Mesenchymal stem cell (in vitro differentiated cells and primary cell): ENCODE results near the gene C9orf72.
"Not testable (repeated sequence)": the region's sequence is repeated elsewhere in the genome, so short reads cannot be mapped to it uniquely, and the experiment has no call there.

ENCODE experiments used
- DNase-seq: peaks from one replicate; pipeline ENCODE4 v3.0.0-alpha.2; 2013
- H2AFZ ChIP-seq: one replicate; pipeline ENCODE4 v1.6.1; 2013; ENCODE audit warnings: low read depth, mild to moderate bottlenecking, control low read depth, inconsistent platforms, low read length, moderate library complexity
- H2AK5ac ChIP-seq: 2 replicates; pipeline ENCODE4 v1.6.1; 2013; ENCODE audit warnings: low read length, moderate library complexity, mild to moderate bottlenecking, inconsistent platforms; ENCODE audit not compliant: severe bottlenecking
- H2BK120ac ChIP-seq: one replicate; pipeline ENCODE4 v1.6.1; 2013; ENCODE audit warnings: low read depth, mild to moderate bottlenecking, inconsistent platforms, low read length, moderate library complexity
- H2BK12ac ChIP-seq, 2 experiments: one replicate each; pipeline ENCODE4 v1.6.1; 2013; ENCODE audit warnings: inconsistent platforms in 2 of 2, low read length in 2 of 2, mild to moderate bottlenecking in 2 of 2, moderate library complexity in 2 of 2, control low read depth in 1 of 2
- H2BK15ac ChIP-seq: one replicate; pipeline ENCODE4 v1.6.1; 2013; ENCODE audit warnings: mild to moderate bottlenecking, low read depth, inconsistent platforms; ENCODE audit not compliant: poor library complexity, severe bottlenecking
- H2BK5ac ChIP-seq: 2 replicates; pipeline ENCODE4 v1.6.1; 2013; ENCODE audit warnings: low read depth, mild to moderate bottlenecking, low read length, control low read depth, inconsistent platforms; ENCODE audit not compliant: poor library complexity, severe bottlenecking
- H3K14ac ChIP-seq, 2 experiments: one replicate each; pipeline ENCODE4 v1.6.1; 2013; ENCODE audit warnings: inconsistent platforms in 2 of 2, low read length in 2 of 2, control low read depth in 1 of 2, mild to moderate bottlenecking in 1 of 2, moderate library complexity in 1 of 2
- H3K18ac ChIP-seq, 2 experiments: one replicate each; pipeline ENCODE4 v1.6.1; 2013; ENCODE audit warnings: inconsistent platforms in 2 of 2, low read length in 2 of 2, control low read depth in 1 of 2, low read depth in 1 of 2, mild to moderate bottlenecking in 1 of 2
- H3K23ac ChIP-seq, 2 experiments: one replicate each; pipeline ENCODE4 v1.6.1; 2013; ENCODE audit warnings: inconsistent platforms in 2 of 2, low read length in 2 of 2, mild to moderate bottlenecking in 2 of 2, moderate library complexity in 2 of 2, control low read depth in 1 of 2
- H3K27ac ChIP-seq: 2 replicates; pipeline ENCODE4 v1.5.1; 2013; ENCODE audit warnings: mild to moderate bottlenecking, moderate library complexity, low read length, control low read depth, inconsistent platforms; ENCODE audit not compliant: poor library complexity, severe bottlenecking
- H3K27me3 ChIP-seq, 2 experiments: 2 replicates each; pipeline versions ENCODE4 v1.6.1 to v1.7.0; 2013; ENCODE audit warnings: low read length in 2 of 2, mild to moderate bottlenecking in 2 of 2, moderate library complexity in 2 of 2, control low read depth in 1 of 2, inconsistent platforms in 1 of 2; ENCODE audit not compliant: control insufficient read depth in 1 of 2, insufficient read depth in 1 of 2
- H3K36me3 ChIP-seq, 2 experiments: 2 replicates each; pipeline versions ENCODE4 v1.6.1 to v1.7.0; 2013; ENCODE audit warnings: low read length in 2 of 2, control low read depth in 1 of 2, inconsistent platforms in 1 of 2, low read depth in 1 of 2, mild to moderate bottlenecking in 1 of 2; ENCODE audit not compliant: insufficient read depth in 2 of 2, control insufficient read depth in 1 of 2
- H3K4ac ChIP-seq, 2 experiments: one replicate each; pipeline ENCODE4 v1.6.1; 2013; ENCODE audit warnings: inconsistent platforms in 2 of 2, low read length in 2 of 2, mild to moderate bottlenecking in 2 of 2, moderate library complexity in 2 of 2, control low read depth in 1 of 2, low read depth in 1 of 2
- H3K4me1 ChIP-seq: 2 replicates; pipeline ENCODE4 v1.6.1; 2013; ENCODE audit warnings: low read depth, low read length, control low read depth; ENCODE audit not compliant: control insufficient read depth, insufficient read depth
- H3K4me2 ChIP-seq: 2 replicates; pipeline ENCODE4 v1.6.1; 2013; ENCODE audit warnings: low read length, mild to moderate bottlenecking, inconsistent platforms; ENCODE audit not compliant: poor library complexity, severe bottlenecking
- H3K4me3 ChIP-seq, 2 experiments: 2 replicates each; pipeline versions ENCODE4 v1.5.1 to v1.7.0; 2013; ENCODE audit warnings: low read length in 2 of 2, mild to moderate bottlenecking in 2 of 2, control low read depth in 1 of 2, low read depth in 1 of 2; ENCODE audit not compliant: insufficient read depth in 1 of 2
- H3K79me1 ChIP-seq: replicated peaks from 2 replicates; pipeline ENCODE4 v1.6.1; 2013; ENCODE audit warnings: mild to moderate bottlenecking, control low read depth, low read length, inconsistent platforms; ENCODE audit not compliant: poor library complexity, severe bottlenecking
- H3K9ac ChIP-seq: 2 replicates; pipeline ENCODE4 v1.7.0; 2013; ENCODE audit warnings: mild to moderate bottlenecking, low read length, moderate library complexity
- H3K9me3 ChIP-seq: 2 replicates; pipeline ENCODE4 v1.7.0; 2013; ENCODE audit warnings: mild to moderate bottlenecking, low read length; ENCODE audit not compliant: control insufficient read depth
- H4K8ac ChIP-seq: one replicate; pipeline ENCODE4 v1.6.1; 2013; ENCODE audit warnings: inconsistent platforms, mild to moderate bottlenecking, low read length, moderate library complexity
- H4K91ac ChIP-seq: one replicate; pipeline ENCODE4 v1.6.1; 2013; ENCODE audit warnings: mild to moderate bottlenecking, low read length, inconsistent platforms
- WGBS: methylation state at CpG from one replicate; pipeline ENCODE4 v1.1.7; 2013; ENCODE audit warnings: mixed read lengths; 5-methylcytosine and 5-hydroxymethylcytosine counted together

C9orf72 gene

GRCh38 chr9:27500902-27501301 lies 72.4 kb downstream of the C9orf72 start:
- H3K23ac ChIP-seq, H3K27me3 ChIP-seq, H2BK15ac ChIP-seq, H3K79me1 ChIP-seq, H4K8ac ChIP-seq, H3K18ac ChIP-seq, H3K36me3 ChIP-seq, DNase-seq, H3K4ac ChIP-seq, H3K9ac ChIP-seq, H3K4me3 ChIP-seq, H3K14ac ChIP-seq, H3K4me1 ChIP-seq, H3K27ac ChIP-seq, H2AK5ac ChIP-seq, H2BK5ac ChIP-seq, H2BK12ac ChIP-seq, H2AFZ ChIP-seq, H2BK120ac ChIP-seq, H3K4me2 ChIP-seq, H4K91ac ChIP-seq, H3K9me3 ChIP-seq: not testable (repeated sequence)
- 87% methylated on average over 3 of the region's 3 CpGs for WGBS

- Histone ChIP-seq H4K91ac (no peak overlapping the region), H2BK12ac (no peak overlapping the region), H3K18ac (no peak overlapping the region), H3K23ac (no peak overlapping the region), H3K4ac (no peak overlapping the region), H3K4me3 (no peak overlapping the region), H2AK5ac (no peak overlapping the region), H3K27ac (no peak overlapping the region), H3K27me3 (peaks cover 0 to 4% of the 10 kb centered on the region in 2 experiments), H3K9me3 (no peaks in the 10 kb centered on the region), H2BK5ac (no peak overlapping the region), H3K14ac (no peak overlapping the region), H2AFZ (no peak overlapping the region), H3K4me1 (no peaks in the 10 kb centered on the region), H3K4me2 (no peak overlapping the region), H3K36me3 (no peaks in the 10 kb centered on the region), H2BK120ac (no peak overlapping the region), H3K9ac (no peak overlapping the region), H3K79me1 (no peaks in the 10 kb centered on the region), H4K8ac (no peak overlapping the region), H2BK15ac (no peak overlapping the region)
- peak; percentile 39 for DNase-seq
- WGBS: 6% methylated on average over 2 of the region's 2 CpGs
Observed at GRCh38 chr9:27499451-27499850, 73.8 kb downstream of the C9orf72 start.

- no peaks in the 10 kb centered on the region for H3K36me3 ChIP-seq
- no peak overlapping the region for H2AK5ac ChIP-seq
- H4K91ac ChIP-seq: no peak overlapping the region
- no peaks in the 10 kb centered on the region for H3K9me3 ChIP-seq
- no peak overlapping the region for H2BK120ac ChIP-seq
- H3K79me1 ChIP-seq: no peaks in the 10 kb centered on the region
- no peak overlapping the region for H3K27ac ChIP-seq
- H3K4me2 ChIP-seq: no peak overlapping the region
- H3K14ac ChIP-seq: no peak overlapping the region
- H2BK12ac ChIP-seq: no peak overlapping the region
- H3K18ac ChIP-seq: no peak overlapping the region
- DNase-seq: no peak
- no peak overlapping the region for H2BK5ac ChIP-seq
- WGBS: 86% methylated on average over 8 of the region's 11 CpGs
- H3K27me3 ChIP-seq: peaks cover 0 to 3% of the 10 kb centered on the region in 2 experiments
- no peak overlapping the region for H3K9ac ChIP-seq
- no peak overlapping the region for H4K8ac ChIP-seq
- H3K4me1 ChIP-seq: no peaks in the 10 kb centered on the region
- no peak overlapping the region for H3K23ac ChIP-seq
- H2AFZ ChIP-seq: no peak overlapping the region
- no peak overlapping the region for H3K4ac ChIP-seq
- no peak overlapping the region for H3K4me3 ChIP-seq
- H2BK15ac ChIP-seq: no peak overlapping the region
Observed at GRCh38 chr9:27497883-27498417, 75.3 kb downstream of the C9orf72 start.
